SU-DHL-6 (cell line): Measurements from ENCODE around the gene BCAS3.

Experiments
- H2AFZ ChIP-seq: fragments of 200-600 bp; sonication (generic); 2 replicates; pipeline ENCODE4 v1.6.1; 2014; ENCODE audit warnings: low read depth, mild to moderate bottlenecking, moderate library complexity, mixed read lengths, antibody characterized with exemption, low read length; ENCODE audit not compliant: severe bottlenecking
- H3F3A ChIP-seq: fragments of 200-600 bp; shearing (Covaris generic); 2 replicates; pipeline ENCODE4 v1.6.0; 2016; ENCODE audit warnings: antibody characterized with exemption, mild to moderate bottlenecking; ENCODE audit not compliant: insufficient read depth
- H3K27ac ChIP-seq: fragments of 200-600 bp; sonication (generic); 2 replicates; pipeline ENCODE4 v1.5.1; 2016; ENCODE audit warnings: low read depth, mild to moderate bottlenecking, low read length, moderate library complexity, mixed read lengths
- H3K27me3 ChIP-seq: fragments of 200-600 bp; sonication (generic), shearing (Covaris generic); 2 replicates; pipeline ENCODE4 v1.6.0; 2014; ENCODE audit warnings: mild to moderate bottlenecking, low read length
- H3K36me3 ChIP-seq: fragments of 200-600 bp; sonication (generic); 2 replicates; pipeline ENCODE4 v1.6.1; 2014; ENCODE audit warnings: mild to moderate bottlenecking, low read length, mixed read lengths
- H3K4me2 ChIP-seq: fragments of 300-600, 200-600 bp; shearing (Covaris generic), sonication (generic); 2 replicates; pipeline ENCODE4 v1.6.0; 2014; ENCODE audit warnings: low read length, low read depth, mild to moderate bottlenecking; ENCODE audit not compliant: poor library complexity, severe bottlenecking
- H3K4me3 ChIP-seq: fragments of 200-600 bp; sonication (generic); 2 replicates; pipeline ENCODE4 v1.5.1; 2014; ENCODE audit warnings: antibody characterized with exemption, low read length, mild to moderate bottlenecking, mixed read lengths; ENCODE audit not compliant: insufficient read depth, poor library complexity, severe bottlenecking
- H3K79me2 ChIP-seq: fragments of 200-600 bp; sonication (generic); 2 replicates; pipeline ENCODE4 v1.6.1; 2014; ENCODE audit warnings: mild to moderate bottlenecking, low read length, moderate library complexity; ENCODE audit not compliant: insufficient read depth
- H3K9ac ChIP-seq: fragments of 200-600 bp; sonication (generic); 2 replicates; pipeline ENCODE4 v1.7.0; 2014; ENCODE audit warnings: mild to moderate bottlenecking, low read length
- H3K9me2 ChIP-seq: fragments of 200-600 bp; sonication (generic); replicated peaks from 2 replicates; pipeline ENCODE4 v1.6.1; 2014; ENCODE audit warnings: low read length; ENCODE audit not compliant: insufficient read depth
- H3K9me3 ChIP-seq: fragments of 200-600 bp; sonication (generic); 2 replicates; pipeline ENCODE4 v1.6.1; 2014; ENCODE audit warnings: low read length, mixed read lengths; ENCODE audit not compliant: insufficient read depth
- H4K20me1 ChIP-seq: fragments of 200-600 bp; sonication (generic); 2 replicates; pipeline ENCODE4 v1.6.1; 2014; ENCODE audit warnings: low read depth, mild to moderate bottlenecking, antibody characterized with exemption, low read length, moderate library complexity, mixed read lengths
- EZH2phosphoT487 ChIP-seq: fragments of 200-600 bp; sonication (generic), shearing (Covaris generic); conservative IDR thresholded peaks from 2 replicates; pipeline ENCODE4 v1.6.1; 2018; ENCODE audit warnings: mild to moderate bottlenecking, antibody characterized with exemption, low read length, moderate library complexity, mixed read lengths
- TF ChIP-seq, protein P1 (sequence below): fragments of 200-600 bp; sonication (generic); IDR thresholded peaks from one replicate; pipeline ENCODE4 v1.5.1; 2017; ENCODE audit warnings: antibody characterized with exemption, mild to moderate bottlenecking, low read length, moderate library complexity; ENCODE audit not compliant: insufficient read depth, poor library complexity, severe bottlenecking

BCAS3 gene

DNA sequence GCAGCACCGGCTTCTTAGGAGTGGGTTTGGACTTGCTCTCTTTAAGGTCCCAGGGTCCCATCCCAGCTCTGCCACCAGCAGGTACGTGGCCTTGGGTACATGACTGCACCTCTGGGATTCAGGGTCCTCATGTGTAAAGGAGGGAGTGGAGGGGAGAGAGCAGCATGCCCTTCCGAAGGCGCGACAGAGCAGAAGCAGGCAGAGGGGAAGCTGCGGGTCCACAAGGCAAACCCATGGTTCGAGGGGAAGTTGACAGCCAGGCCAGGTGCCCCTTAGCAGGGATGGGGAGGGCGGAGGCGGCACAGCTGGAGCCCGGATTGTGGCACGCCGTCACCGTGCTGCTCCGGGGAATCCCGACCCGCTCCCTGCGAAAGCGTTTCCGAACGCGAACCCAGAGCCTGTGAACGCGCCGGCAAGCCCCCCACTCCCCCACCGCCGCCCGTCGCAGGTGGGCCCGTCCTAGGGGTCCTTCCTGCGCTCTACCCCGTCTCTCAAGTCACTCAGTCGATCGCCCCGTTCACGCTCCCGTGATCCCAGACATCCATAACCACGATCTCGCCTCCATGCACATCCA, 717.8 kb downstream of the BCAS3 start:
- Histone ChIP-seq H3F3A (no peaks in the 10 kb centered on the region), H2AFZ (no peak overlapping the region), H3K27me3 (no peaks in the 10 kb centered on the region), H3K27ac (no peak overlapping the region), H3K79me2 (no peaks in the 10 kb centered on the region), H3K9me3 (no peaks in the 10 kb centered on the region), H4K20me1 (no peaks in the 10 kb centered on the region), H3K9ac (no peak overlapping the region), H3K4me2 (no peak overlapping the region), H3K9me2 (no peaks in the 10 kb centered on the region), H3K4me3 (no peak overlapping the region), H3K36me3 (no peaks in the 10 kb centered on the region)
- no peak for TF ChIP-seq EZH2phosphoT487
- TF ChIP-seq, protein P1, sequence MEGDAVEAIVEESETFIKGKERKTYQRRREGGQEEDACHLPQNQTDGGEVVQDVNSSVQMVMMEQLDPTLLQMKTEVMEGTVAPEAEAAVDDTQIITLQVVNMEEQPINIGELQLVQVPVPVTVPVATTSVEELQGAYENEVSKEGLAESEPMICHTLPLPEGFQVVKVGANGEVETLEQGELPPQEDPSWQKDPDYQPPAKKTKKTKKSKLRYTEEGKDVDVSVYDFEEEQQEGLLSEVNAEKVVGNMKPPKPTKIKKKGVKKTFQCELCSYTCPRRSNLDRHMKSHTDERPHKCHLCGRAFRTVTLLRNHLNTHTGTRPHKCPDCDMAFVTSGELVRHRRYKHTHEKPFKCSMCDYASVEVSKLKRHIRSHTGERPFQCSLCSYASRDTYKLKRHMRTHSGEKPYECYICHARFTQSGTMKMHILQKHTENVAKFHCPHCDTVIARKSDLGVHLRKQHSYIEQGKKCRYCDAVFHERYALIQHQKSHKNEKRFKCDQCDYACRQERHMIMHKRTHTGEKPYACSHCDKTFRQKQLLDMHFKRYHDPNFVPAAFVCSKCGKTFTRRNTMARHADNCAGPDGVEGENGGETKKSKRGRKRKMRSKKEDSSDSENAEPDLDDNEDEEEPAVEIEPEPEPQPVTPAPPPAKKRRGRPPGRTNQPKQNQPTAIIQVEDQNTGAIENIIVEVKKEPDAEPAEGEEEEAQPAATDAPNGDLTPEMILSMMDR = no peak

DNA sequence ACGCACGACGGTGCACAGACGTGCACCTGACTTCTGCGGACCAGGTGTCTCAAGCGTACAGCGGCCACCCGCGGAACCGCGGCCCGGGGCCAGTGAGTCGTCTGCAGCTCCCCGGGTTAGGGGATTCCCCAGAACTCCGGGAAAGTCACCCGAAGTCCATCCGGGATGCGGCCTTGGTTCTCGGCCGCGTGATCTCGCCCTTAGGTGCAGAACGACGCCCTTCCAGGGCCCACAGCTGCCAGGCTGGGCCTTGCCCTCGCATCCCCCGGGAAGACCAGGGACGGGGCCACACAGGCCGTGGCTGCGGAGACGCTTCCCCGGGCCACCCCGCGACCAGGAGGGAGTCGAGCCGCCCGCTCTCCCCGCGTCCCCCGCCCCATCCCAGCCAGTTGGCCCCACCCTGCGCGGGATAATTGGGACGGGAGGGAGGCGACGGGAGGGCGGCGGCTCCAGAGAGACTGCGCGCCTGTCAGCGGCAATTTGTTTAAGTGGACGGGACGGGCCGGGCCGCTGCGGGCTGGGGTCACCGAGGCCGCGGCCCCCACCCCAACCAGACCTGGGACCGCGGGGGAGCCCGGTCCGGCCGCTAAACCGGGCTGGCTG, 718.4 kb downstream of the BCAS3 start:
- Histone ChIP-seq H3K4me2 (no peak overlapping the region), H3K79me2 (no peaks in the 10 kb centered on the region), H3K4me3 (no peak overlapping the region), H3K36me3 (no peaks in the 10 kb centered on the region), H3K9ac (no peak overlapping the region), H3F3A (no peaks in the 10 kb centered on the region), H3K27me3 (no peaks in the 10 kb centered on the region), H2AFZ (no peak overlapping the region), H3K27ac (no peak overlapping the region), H4K20me1 (no peaks in the 10 kb centered on the region), H3K9me2 (no peaks in the 10 kb centered on the region), H3K9me3 (no peaks in the 10 kb centered on the region)
- TF ChIP-seq, protein P1 = no peak
- no peak for TF ChIP-seq EZH2phosphoT487

DNA sequence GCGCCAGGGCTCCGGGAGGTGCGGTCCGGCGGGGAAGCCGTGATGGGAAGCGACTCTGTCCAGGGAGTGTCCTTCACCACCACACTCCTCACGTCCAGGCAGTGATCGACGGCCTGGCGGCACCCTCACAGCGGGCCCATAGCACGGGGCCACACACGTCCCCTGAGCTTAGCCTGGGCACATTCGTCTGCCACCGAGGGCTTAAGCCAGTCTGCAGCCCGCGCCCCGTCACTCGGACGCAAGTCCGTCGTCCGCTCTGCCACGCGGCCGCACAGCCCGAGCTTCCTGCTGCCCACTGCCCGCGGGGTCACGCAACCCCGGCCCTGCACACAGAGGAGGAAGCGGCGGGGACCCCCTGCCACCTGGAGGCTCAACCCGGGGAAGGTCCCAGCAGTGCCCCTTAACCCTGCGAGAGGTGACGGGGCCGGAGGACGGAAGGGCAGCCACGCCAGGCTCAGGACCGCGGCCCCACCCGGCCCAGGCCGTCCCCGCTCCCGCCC, 719.0 kb downstream of the BCAS3 start:
- Histone ChIP-seq H3K9ac (no peak overlapping the region), H3K4me3 (no peak overlapping the region), H4K20me1 (no peaks in the 10 kb centered on the region), H3K27ac (no peak overlapping the region), H3K4me2 (no peak overlapping the region), H3K27me3 (no peaks in the 10 kb centered on the region), H3K9me2 (no peaks in the 10 kb centered on the region), H3K36me3 (no peaks in the 10 kb centered on the region), H2AFZ (no peak overlapping the region), H3K79me2 (no peaks in the 10 kb centered on the region), H3F3A (no peaks in the 10 kb centered on the region), H3K9me3 (no peaks in the 10 kb centered on the region)
- TF ChIP-seq EZH2phosphoT487 = no peak
- TF ChIP-seq, protein P1 = no peak
